C4-2B (cell line): ENCODE data around the gene NELL1.

Experiments
- H3K27ac ChIP-seq: fragments of 450-650 bp; 2 replicates; pipeline ENCODE4 v1.5.1; 2017
- CTCF ChIP-seq: fragments of 450-650 bp; conservative IDR thresholded peaks from 2 replicates; pipeline ENCODE4 v1.5.1; 2017; ENCODE audit warnings: mild to moderate bottlenecking
- ZFX ChIP-seq: fragments of 450-650 bp; IDR thresholded peaks from 2 replicates; pipeline ENCODE4 v1.6.1; 2017

Gene NELL1

GRCh38 chr11:21412652-21413383 lies 743.4 kb downstream of the NELL1 start:
- H3K27ac ChIP-seq: no peak overlapping the region
- TF ChIP-seq ZFX: no peak
- TF ChIP-seq CTCF: no peak

GRCh38 chr11:21414953-21415352 lies 745.6 kb downstream of the NELL1 start:
- H3K27ac ChIP-seq: no peak overlapping the region
- TF ChIP-seq ZFX (no peak), CTCF (no peak)

- no peak overlapping the region for H3K27ac ChIP-seq
Measured at GRCh38 chr11:21415606-21416005, 746.2 kb downstream of the NELL1 start.

GRCh38 chr11:21421711-21422329 lies 752.4 kb downstream of the NELL1 start:
- H3K27ac ChIP-seq: no peak overlapping the region
- TF ChIP-seq ZFX (no peak), CTCF (no peak)

More at GRCh38 chr11:21415606-21416005, 746.2 kb downstream of the NELL1 start:
- TF ChIP-seq ZFX (no peak), CTCF (no peak)

GRCh38 chr11:21426931-21427330 lies 757.5 kb downstream of the NELL1 start:
- TF ChIP-seq ZFX (no peak), CTCF (no peak)
- no peak overlapping the region for H3K27ac ChIP-seq

- no peak for TF ChIP-seq ZFX
- TF ChIP-seq CTCF: no peak
- no peak overlapping the region for H3K27ac ChIP-seq
Measured at GRCh38 chr11:21427726-21428125, 758.3 kb downstream of the NELL1 start.

GRCh38 chr11:21428796-21429195 lies 759.4 kb downstream of the NELL1 start:
- no peak for TF ChIP-seq CTCF
- no peak for TF ChIP-seq ZFX
- no peak overlapping the region for H3K27ac ChIP-seq
